ENCODE data around the gene TRERF1. TPM values are rescaled to one million over a fixed set of nuclear protein-coding genes. Genes with fewer than 3 reads are reported as not detected.

The TRERF1 gene
- total and polyA plus RNA-seq, 2 experiments from 2014 or later: 11.2 to 20.6 TPM

DNA sequence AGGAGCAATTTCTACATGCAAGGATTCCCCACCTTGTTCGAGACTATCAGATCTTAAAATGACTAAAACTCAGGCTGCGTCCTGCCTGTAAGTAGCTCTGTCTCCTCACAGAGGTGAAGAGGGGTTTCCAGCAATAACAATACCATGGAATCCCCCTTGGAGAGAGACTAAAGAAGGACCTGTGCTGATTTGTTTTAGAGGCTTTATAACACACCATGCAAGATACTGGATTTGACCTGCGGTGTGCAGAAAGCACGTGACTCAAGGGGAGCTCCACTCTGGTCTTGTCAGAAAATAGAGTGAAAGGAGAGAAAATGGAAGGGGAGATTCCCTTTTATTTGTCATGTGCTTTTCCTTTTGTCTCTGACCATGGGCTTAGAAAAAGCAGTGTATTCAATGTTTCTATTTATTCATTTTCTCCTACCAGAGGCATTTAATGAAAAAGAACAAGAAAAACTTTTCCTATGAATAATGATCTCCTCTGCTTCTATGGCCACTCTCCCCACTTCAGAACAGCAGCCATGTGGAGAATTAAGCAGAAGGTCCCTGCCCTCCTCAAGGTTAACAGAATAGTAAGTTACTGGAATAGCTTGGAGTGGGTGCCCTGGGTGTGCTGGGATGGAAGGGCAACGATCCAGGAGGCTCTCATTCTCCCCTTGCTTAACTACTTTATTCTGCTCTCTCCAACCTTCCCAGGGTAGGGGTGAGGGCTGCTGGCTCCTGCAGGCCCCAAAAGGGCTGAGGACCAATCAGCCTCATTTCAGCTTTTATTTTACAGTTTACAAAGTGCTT, 214.8 kb downstream of the TRERF1 start (continued):
- TF ChIP-seq, protein P1, sequence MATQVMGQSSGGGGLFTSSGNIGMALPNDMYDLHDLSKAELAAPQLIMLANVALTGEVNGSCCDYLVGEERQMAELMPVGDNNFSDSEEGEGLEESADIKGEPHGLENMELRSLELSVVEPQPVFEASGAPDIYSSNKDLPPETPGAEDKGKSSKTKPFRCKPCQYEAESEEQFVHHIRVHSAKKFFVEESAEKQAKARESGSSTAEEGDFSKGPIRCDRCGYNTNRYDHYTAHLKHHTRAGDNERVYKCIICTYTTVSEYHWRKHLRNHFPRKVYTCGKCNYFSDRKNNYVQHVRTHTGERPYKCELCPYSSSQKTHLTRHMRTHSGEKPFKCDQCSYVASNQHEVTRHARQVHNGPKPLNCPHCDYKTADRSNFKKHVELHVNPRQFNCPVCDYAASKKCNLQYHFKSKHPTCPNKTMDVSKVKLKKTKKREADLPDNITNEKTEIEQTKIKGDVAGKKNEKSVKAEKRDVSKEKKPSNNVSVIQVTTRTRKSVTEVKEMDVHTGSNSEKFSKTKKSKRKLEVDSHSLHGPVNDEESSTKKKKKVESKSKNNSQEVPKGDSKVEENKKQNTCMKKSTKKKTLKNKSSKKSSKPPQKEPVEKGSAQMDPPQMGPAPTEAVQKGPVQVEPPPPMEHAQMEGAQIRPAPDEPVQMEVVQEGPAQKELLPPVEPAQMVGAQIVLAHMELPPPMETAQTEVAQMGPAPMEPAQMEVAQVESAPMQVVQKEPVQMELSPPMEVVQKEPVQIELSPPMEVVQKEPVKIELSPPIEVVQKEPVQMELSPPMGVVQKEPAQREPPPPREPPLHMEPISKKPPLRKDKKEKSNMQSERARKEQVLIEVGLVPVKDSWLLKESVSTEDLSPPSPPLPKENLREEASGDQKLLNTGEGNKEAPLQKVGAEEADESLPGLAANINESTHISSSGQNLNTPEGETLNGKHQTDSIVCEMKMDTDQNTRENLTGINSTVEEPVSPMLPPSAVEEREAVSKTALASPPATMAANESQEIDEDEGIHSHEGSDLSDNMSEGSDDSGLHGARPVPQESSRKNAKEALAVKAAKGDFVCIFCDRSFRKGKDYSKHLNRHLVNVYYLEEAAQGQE (IDR thresholded peaks at IDR 0.05; ENCODE audit: unreplicated experiment): no peak
- TF ChIP-seq JUNB (IDR thresholded peaks at IDR 0.05; ENCODE audit: unreplicated experiment) (no peak), POLR2AphosphoS5 (IDR thresholded peaks at IDR 0.05; ENCODE audit: low read depth) (no peak), EZH2 (IDR thresholded peaks at IDR 0.05; ENCODE audit: low read depth, unreplicated experiment) (no peak), STAT1 (IDR thresholded peaks at IDR 0.05; ENCODE audit: unreplicated experiment) (no peak), CREB1 (CRISPR knock-in tag; IDR thresholded peaks at IDR 0.05; ENCODE audit: low read depth) (no peak), NANOG (IDR thresholded peaks at IDR 0.05; ENCODE audit: borderline replicate concordance) (no peak), ZNF331 (CRISPR knock-in tag; IDR thresholded peaks at IDR 0.05; ENCODE audit: low read depth) (no peak)
- TF ChIP-seq, protein P2, sequence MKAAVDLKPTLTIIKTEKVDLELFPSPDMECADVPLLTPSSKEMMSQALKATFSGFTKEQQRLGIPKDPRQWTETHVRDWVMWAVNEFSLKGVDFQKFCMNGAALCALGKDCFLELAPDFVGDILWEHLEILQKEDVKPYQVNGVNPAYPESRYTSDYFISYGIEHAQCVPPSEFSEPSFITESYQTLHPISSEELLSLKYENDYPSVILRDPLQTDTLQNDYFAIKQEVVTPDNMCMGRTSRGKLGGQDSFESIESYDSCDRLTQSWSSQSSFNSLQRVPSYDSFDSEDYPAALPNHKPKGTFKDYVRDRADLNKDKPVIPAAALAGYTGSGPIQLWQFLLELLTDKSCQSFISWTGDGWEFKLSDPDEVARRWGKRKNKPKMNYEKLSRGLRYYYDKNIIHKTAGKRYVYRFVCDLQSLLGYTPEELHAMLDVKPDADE (IDR thresholded peaks at IDR 0.05): no peak

DNA sequence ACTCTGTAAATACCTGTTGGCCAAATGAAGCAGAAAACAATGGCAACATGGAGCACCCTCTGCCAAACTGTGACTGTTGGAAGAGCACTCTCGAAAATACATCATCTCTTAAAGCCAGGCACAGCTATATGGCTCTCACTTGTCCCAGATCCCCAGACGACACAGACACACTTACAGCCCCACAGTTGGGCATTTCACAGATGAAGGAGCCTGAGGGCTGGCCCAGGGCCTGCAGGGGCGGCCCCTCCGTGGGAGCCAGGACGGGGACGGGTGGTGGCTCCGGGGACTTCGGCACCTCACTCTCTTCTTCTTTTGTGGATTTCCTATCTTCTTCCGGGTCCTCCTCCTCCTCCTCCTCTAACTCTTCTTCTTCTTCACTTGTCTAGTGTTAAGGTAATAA, 215.7 kb downstream of the TRERF1 start:
- Histone ChIP-seq H3F3A (replicated peaks; ENCODE audit: low read depth) (no peaks in the 10 kb centered on the region), H3K27me3 (ENCODE audit: insufficient read depth) (no peaks in the 10 kb centered on the region), H3K36me3 (ENCODE audit: insufficient read depth) (peaks cover 8% of the 10 kb centered on the region; the same call in 1 of the 2 replicates), H3K4me2 (no peak overlapping the region), H3K4me1 (ENCODE audit: insufficient read depth) (no peaks in the 10 kb centered on the region), H3K4me3 (no peak overlapping the region), H3K9me2 (ENCODE audit: insufficient read depth) (no peaks in the 10 kb centered on the region), H3K27ac (ENCODE audit: low read depth) (no peak overlapping the region), H2AFZ (no peak overlapping the region), H3K79me2 (replicated peaks; ENCODE audit: insufficient read depth) (no peaks in the 10 kb centered on the region), H4K20me1 (replicated peaks; ENCODE audit: insufficient read depth) (no peaks in the 10 kb centered on the region)
- Mint-ChIP-seq H3K4me3 (no peak overlapping the region), H3K27ac (no peak overlapping the region), H3K4me1 (peaks cover 3% of the 10 kb centered on the region; the same call in 1 of the 3 replicates), H3K36me3 (ENCODE audit: low read depth) (peaks cover 51% of the 10 kb centered on the region), H3K27me3 (ENCODE audit: insufficient read depth, low read depth, poor library complexity) (peaks cover 3% of the 10 kb centered on the region), H3K9me3 (no peaks in the 10 kb centered on the region)
- ATAC-seq (no peak), DNase-seq (ENCODE audit: low spot score) (no peak)
- TF ChIP-seq EZH2 (IDR thresholded peaks at IDR 0.05; ENCODE audit: low read depth, unreplicated experiment): no peak
- TF ChIP-seq NANOG (IDR thresholded peaks at IDR 0.05; ENCODE audit: borderline replicate concordance): no peak
- TF ChIP-seq POLR2AphosphoS5 (IDR thresholded peaks at IDR 0.05; ENCODE audit: low read depth): no peak
- TF ChIP-seq, protein P3, sequence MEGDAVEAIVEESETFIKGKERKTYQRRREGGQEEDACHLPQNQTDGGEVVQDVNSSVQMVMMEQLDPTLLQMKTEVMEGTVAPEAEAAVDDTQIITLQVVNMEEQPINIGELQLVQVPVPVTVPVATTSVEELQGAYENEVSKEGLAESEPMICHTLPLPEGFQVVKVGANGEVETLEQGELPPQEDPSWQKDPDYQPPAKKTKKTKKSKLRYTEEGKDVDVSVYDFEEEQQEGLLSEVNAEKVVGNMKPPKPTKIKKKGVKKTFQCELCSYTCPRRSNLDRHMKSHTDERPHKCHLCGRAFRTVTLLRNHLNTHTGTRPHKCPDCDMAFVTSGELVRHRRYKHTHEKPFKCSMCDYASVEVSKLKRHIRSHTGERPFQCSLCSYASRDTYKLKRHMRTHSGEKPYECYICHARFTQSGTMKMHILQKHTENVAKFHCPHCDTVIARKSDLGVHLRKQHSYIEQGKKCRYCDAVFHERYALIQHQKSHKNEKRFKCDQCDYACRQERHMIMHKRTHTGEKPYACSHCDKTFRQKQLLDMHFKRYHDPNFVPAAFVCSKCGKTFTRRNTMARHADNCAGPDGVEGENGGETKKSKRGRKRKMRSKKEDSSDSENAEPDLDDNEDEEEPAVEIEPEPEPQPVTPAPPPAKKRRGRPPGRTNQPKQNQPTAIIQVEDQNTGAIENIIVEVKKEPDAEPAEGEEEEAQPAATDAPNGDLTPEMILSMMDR (conservative IDR thresholded peaks at IDR 0.05; ENCODE audit: low read depth in 2 of 2): no peak
- TF ChIP-seq ZNF331 (CRISPR knock-in tag; IDR thresholded peaks at IDR 0.05; ENCODE audit: low read depth): no peak
- no peak for TF ChIP-seq CREB1 (CRISPR knock-in tag; IDR thresholded peaks at IDR 0.05; ENCODE audit: low read depth)
- TF ChIP-seq, protein P2 (IDR thresholded peaks at IDR 0.05): no peak
- TF ChIP-seq ZNF114 (CRISPR knock-in tag; IDR thresholded peaks at IDR 0.05): no peak

All from GM23338 (cell line).